IMR-90 (cell line): ENCODE results near the gene ARL14EP. TPM values are rescaled to one million over a fixed set of nuclear protein-coding genes. Genes with fewer than 3 reads are reported as not detected.

Source experiments
- ATAC-seq: fragments of 200-7000 bp; cut with Tn5 transposase; 2 replicates; pipeline ENCODE4 v1.9.1; 2020; ENCODE audit warnings: low read depth, mild to moderate bottlenecking, moderate library complexity
- BruUV-seq: library from RNA; stranded (reverse); fragments of 400-500 nt; replicated peaks from 2 replicates; lab custom pipeline; 2021; lab: Mats Ljungman, UMichigan
- CTCF ChIA-PET: fragments of 300-600 bp; formaldehyde crosslinking; extraction: SDS; loops from one replicate; lab custom pipeline; 2021; ENCODE audit warnings: antibody characterized with exemption; lab: Yijun Ruan, JAX
- POLR2A ChIA-PET: fragments of 300-600 bp; sonication (Branson Sonifier 250); formaldehyde crosslinking; loops from one replicate; lab custom pipeline; 2022; ENCODE audit warnings: antibody characterized with exemption; ENCODE audit not compliant: unreplicated experiment; lab: Charles Lee
- DNase-seq: peaks from one replicate; pipeline ENCODE4 v3.0.0; 2013
- H2AFZ ChIP-seq: replicated peaks from 2 replicates; pipeline ENCODE3; 2013; ENCODE audit warnings: low read length, mild to moderate bottlenecking; ENCODE audit not compliant: poor library complexity
- H2AK5ac ChIP-seq: 2 replicates; pipeline ENCODE4 v1.6.1; 2013; ENCODE audit warnings: low read depth, low read length, inconsistent platforms
- H2AK9ac ChIP-seq: replicated peaks from 2 replicates; pipeline ENCODE3; 2013; ENCODE audit warnings: mild to moderate bottlenecking, low read depth, low read length, moderate library complexity; ENCODE audit not compliant: poor library complexity
- H2BK120ac ChIP-seq: 2 replicates; pipeline ENCODE4 v1.6.1; 2013; ENCODE audit warnings: low read depth, low read length, inconsistent platforms
- H2BK15ac ChIP-seq: 3 replicates; pipeline ENCODE4 v1.6.1; 2013; ENCODE audit warnings: low read depth, low read length, inconsistent platforms
- H2BK20ac ChIP-seq: 2 replicates; pipeline ENCODE4 v1.6.1; 2013; ENCODE audit warnings: low read depth, mild to moderate bottlenecking, inconsistent platforms, low read length, moderate library complexity
- H2BK5ac ChIP-seq: 2 replicates; pipeline ENCODE4 v1.6.1; 2013; ENCODE audit warnings: mild to moderate bottlenecking, low read depth, low read length, inconsistent platforms; ENCODE audit not compliant: poor library complexity, severe bottlenecking
- H3K14ac ChIP-seq: replicated peaks from 2 replicates; pipeline ENCODE4 v1.6.1; 2013; ENCODE audit warnings: low read depth, low read length, inconsistent platforms
- H3K18ac ChIP-seq: 2 replicates; pipeline ENCODE4 v1.6.1; 2013; ENCODE audit warnings: low read depth, low read length, control low read depth
- H3K23ac ChIP-seq: 2 replicates; pipeline ENCODE4 v1.6.1; 2013; ENCODE audit warnings: low read depth, low read length, inconsistent platforms
- H3K27ac ChIP-seq: 2 replicates; pipeline ENCODE4 v1.5.1; 2013; ENCODE audit warnings: mild to moderate bottlenecking, control low read depth, low read length; ENCODE audit not compliant: insufficient read depth
- H3K27me3 ChIP-seq: 2 replicates; pipeline ENCODE4 v1.6.1; 2013; ENCODE audit warnings: low read length; ENCODE audit not compliant: control insufficient read depth, insufficient read depth
- H3K36me3 ChIP-seq: 2 replicates; pipeline ENCODE4 v1.6.1; 2013; ENCODE audit warnings: low read length, mixed read lengths; ENCODE audit not compliant: control insufficient read depth, insufficient read depth
- H3K4ac ChIP-seq: 2 replicates; pipeline ENCODE4 v1.6.1; 2013; ENCODE audit warnings: low read depth, low read length, inconsistent platforms
- H3K4me1 ChIP-seq: 2 replicates; pipeline ENCODE4 v1.6.1; 2013; ENCODE audit warnings: low read length, mixed read lengths; ENCODE audit not compliant: control insufficient read depth, insufficient read depth
- H3K4me2 ChIP-seq: 2 replicates; pipeline ENCODE4 v1.6.1; 2013; ENCODE audit warnings: low read depth, mild to moderate bottlenecking, control low read depth, low read length, moderate library complexity
- H3K4me3 ChIP-seq: 2 replicates; pipeline ENCODE4 v1.5.1; 2013; ENCODE audit warnings: low read depth, mild to moderate bottlenecking, control low read depth, low read length, moderate library complexity; ENCODE audit not compliant: insufficient read depth
- H3K56ac ChIP-seq: 2 replicates; pipeline ENCODE4 v1.6.1; 2013; ENCODE audit warnings: low read length, inconsistent platforms; ENCODE audit not compliant: insufficient read depth; ENCODE audit errors: extremely low read depth
- H3K79me1 ChIP-seq, 2 experiments: 2 replicates each; pipeline ENCODE4 v1.6.1; 2013; ENCODE audit warnings: low read length in 2 of 2, inconsistent platforms in 1 of 2, low read depth in 1 of 2
- H3K9ac ChIP-seq: 2 replicates; pipeline ENCODE4 v1.6.1; 2013; ENCODE audit warnings: low read depth, low read length, control low read depth
- H3K9me1 ChIP-seq: 2 replicates; pipeline ENCODE4 v1.6.1; 2013; ENCODE audit warnings: low read length, inconsistent platforms; ENCODE audit not compliant: insufficient read depth
- H3K9me3 ChIP-seq: 2 replicates; pipeline ENCODE4 v1.6.1; 2013; ENCODE audit warnings: low read length; ENCODE audit not compliant: control insufficient read depth, insufficient read depth
- H4K20me1 ChIP-seq: 2 replicates; pipeline ENCODE4 v1.6.1; 2013; ENCODE audit warnings: low read length, inconsistent platforms; ENCODE audit not compliant: insufficient read depth
- H4K5ac ChIP-seq: 2 replicates; pipeline ENCODE4 v1.6.1; 2013; ENCODE audit warnings: mild to moderate bottlenecking, low read depth, low read length, control low read depth
- H4K8ac ChIP-seq, 2 experiments: 2 replicates each; pipeline ENCODE4 v1.6.1; 2013; ENCODE audit warnings: low read depth in 2 of 2, low read length in 2 of 2, control low read depth in 1 of 2, inconsistent platforms in 1 of 2
- H4K91ac ChIP-seq: 2 replicates; pipeline ENCODE4 v1.6.1; 2013; ENCODE audit warnings: low read depth, low read length, inconsistent platforms; ENCODE audit not compliant: insufficient read depth
- BHLHE40 ChIP-seq: fragments of 150-350 bp; IDR thresholded peaks from 2 replicates; pipeline ENCODE4 v1.6.1; 2016; ENCODE audit warnings: mild to moderate bottlenecking, low read depth, low read length
- CEBPB ChIP-seq: IDR thresholded peaks from 2 replicates; pipeline ENCODE4 v1.6.1; 2012; ENCODE audit warnings: low read depth, low read length, improper control_type of control experiment
- CHD1 ChIP-seq: IDR thresholded peaks from 2 replicates; pipeline ENCODE4 v1.6.1; 2012; ENCODE audit warnings: low read depth, low read length, improper control_type of control experiment
- ELK1 ChIP-seq: fragments of 150-350 bp; IDR thresholded peaks from 2 replicates; pipeline ENCODE4 v1.6.1; 2016; ENCODE audit warnings: low read depth, mild to moderate bottlenecking, low read length, moderate library complexity, borderline replicate concordance
- MAFK ChIP-seq: IDR thresholded peaks from 2 replicates; pipeline ENCODE4 v1.6.1; 2012; ENCODE audit warnings: low read depth, low read length, improper control_type of control experiment
- MAZ ChIP-seq: IDR thresholded peaks from 2 replicates; pipeline ENCODE4 v1.6.1; 2012; ENCODE audit warnings: low read depth, mild to moderate bottlenecking, low read length, improper control_type of control experiment, moderate library complexity, borderline replicate concordance
- MXI1 ChIP-seq: IDR thresholded peaks from 2 replicates; pipeline ENCODE4 v1.6.1; 2012; ENCODE audit warnings: low read depth, mild to moderate bottlenecking, low read length, moderate library complexity, borderline replicate concordance
- POLR2A ChIP-seq: IDR thresholded peaks from 2 replicates; pipeline ENCODE4 v1.6.1; 2012; ENCODE audit warnings: mild to moderate bottlenecking, low read depth, low read length
- RAD21 ChIP-seq: IDR thresholded peaks from 2 replicates; pipeline ENCODE4 v1.6.1; 2012; ENCODE audit warnings: low read length, improper control_type of control experiment
- RCOR1 ChIP-seq: IDR thresholded peaks from 2 replicates; pipeline ENCODE4 v1.6.1; 2012; ENCODE audit warnings: mild to moderate bottlenecking, low read length, improper control_type of control experiment; ENCODE audit not compliant: insufficient replicate concordance
- RFX5 ChIP-seq: IDR thresholded peaks from 2 replicates; pipeline ENCODE4 v1.8.0; 2012; ENCODE audit warnings: low read depth, mild to moderate bottlenecking, low read length, moderate library complexity
- SMC3 ChIP-seq: fragments of 150-350 bp; IDR thresholded peaks from 2 replicates; pipeline ENCODE4 v1.6.1; 2016; ENCODE audit warnings: low read depth, mild to moderate bottlenecking, antibody characterized with exemption, low read length, moderate library complexity
- WGBS, 2 experiments: methylation state at CpG; one replicate each; pipeline versions ENCODE4 v1.1.5 to v1.1.7; 2013; ENCODE audit warnings: missing lambda C conversion rate in 2 of 2; ENCODE audit not compliant: insufficient read length in 1 of 2; ENCODE audit errors: extremely low coverage in 2 of 2; 5-methylcytosine and 5-hydroxymethylcytosine counted together
- dilution Hi-C: fragments of 300-500 bp; cut with HindIII; formaldehyde crosslinking; loops from one replicate; pipeline ENCODE4 v1.14.3; 2018; ENCODE audit warnings: low sequenced_read_pairs; ENCODE audit not compliant: unreplicated experiment
- in situ Hi-C: fragments of 300-500 bp; cut with MboI; formaldehyde crosslinking; loops from 3 replicates; pipeline ENCODE4 v1.14.3; 2019; ENCODE audit warnings: low sequenced_read_pairs, inconsistent platforms, mixed read lengths
- intact Hi-C: fragments of 100-400 bp; cut with micrococcal nuclease; formaldehyde crosslinking; loops from 2 replicates; pipeline ENCODE4 v1.10.0; 2022
- polyA plus RNA-seq, 3 experiments: library from polyadenylated mRNA; depleted of rRNA; stranded (reverse); fragments of >200 nt; gene quantifications; 2 replicates each; pipeline ENCODE4 v1.2.3, GENCODE V29; 2012; ENCODE audit warnings: low replicate concordance in 1 of 3
- total RNA-seq: library from RNA; depleted of rRNA; stranded (reverse); fragments of >200 nt; gene quantifications from 2 replicates; pipeline ENCODE4 v1.2.3, GENCODE V29; 2012
- TF ChIP-seq, protein P1 (sequence below): fragments of 150-350 bp; IDR thresholded peaks from 2 replicates; pipeline ENCODE4 v1.6.1; 2017; ENCODE audit warnings: mild to moderate bottlenecking, antibody characterized with exemption, low read length, low read depth
- TF ChIP-seq, protein P2 (sequence below): conservative IDR thresholded peaks from 2 replicates; pipeline ENCODE4 v1.5.1; 2012; ENCODE audit warnings: mild to moderate bottlenecking, low read depth, low read length, improper control_type of control experiment

Gene ARL14EP
- total and polyA plus RNA-seq, 2 of the 4 experiments (the other 2 are of a cell fraction) = 13.8 to 15.7 TPM

DNA sequence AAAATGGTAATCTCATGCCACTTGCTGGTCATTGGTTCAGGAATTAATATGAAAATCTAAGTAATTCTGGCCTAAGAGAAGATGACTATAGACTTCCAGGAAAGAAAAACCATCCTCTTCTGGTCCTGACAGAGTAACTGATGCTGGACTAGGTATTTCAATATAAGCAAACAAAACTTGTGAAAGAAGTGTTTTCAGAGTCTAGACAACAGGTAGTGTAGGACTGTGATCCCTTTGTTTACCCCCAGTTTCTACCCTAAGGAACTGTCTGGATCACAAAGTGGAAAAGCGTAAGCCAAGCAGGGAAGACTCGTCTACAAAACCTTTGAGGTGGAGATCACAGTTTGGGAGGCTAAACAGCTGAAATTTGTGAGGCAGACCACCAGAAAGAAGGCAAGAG is 30.4 kb upstream of the ARL14EP start:
- Histone ChIP-seq H4K20me1 (no peaks in the 10 kb centered on the region; the same call in 1 of the 2 replicates), H3K14ac (no peak overlapping the region), H3K4me3 (no peak overlapping the region), H4K8ac (no peak overlapping the region), H3K27me3 (no peaks in the 10 kb centered on the region), H4K5ac (no peak overlapping the region), H3K9ac (no peak overlapping the region), H2AK5ac (no peak overlapping the region), H3K9me1 (no peaks in the 10 kb centered on the region), H2BK15ac (no peak overlapping the region), H3K23ac (no peak overlapping the region), H2AFZ (no peak overlapping the region), H2BK120ac (no peak overlapping the region), H3K4ac (no peak overlapping the region), H3K36me3 (no peaks in the 10 kb centered on the region), H3K18ac (no peak overlapping the region), H4K91ac (no peak overlapping the region), H3K9me3 (no peaks in the 10 kb centered on the region), H3K4me2 (no peak overlapping the region), H3K27ac (no peak overlapping the region), H2AK9ac (no peak overlapping the region), H3K56ac (no peak overlapping the region), H3K4me1 (no peaks in the 10 kb centered on the region), H2BK20ac (no peak overlapping the region), H3K79me1 (no peaks in the 10 kb centered on the region), H2BK5ac (no peak overlapping the region)
- no peak for ATAC-seq
- POLR2A ChIA-PET = no interaction called here
- no peak for TF ChIP-seq RAD21
- no peak for TF ChIP-seq MAZ
- TF ChIP-seq POLR2A = no peak
- no peak for TF ChIP-seq RCOR1
- no peak for TF ChIP-seq ELK1
- TF ChIP-seq RFX5 = no peak
- TF ChIP-seq, protein P1, sequence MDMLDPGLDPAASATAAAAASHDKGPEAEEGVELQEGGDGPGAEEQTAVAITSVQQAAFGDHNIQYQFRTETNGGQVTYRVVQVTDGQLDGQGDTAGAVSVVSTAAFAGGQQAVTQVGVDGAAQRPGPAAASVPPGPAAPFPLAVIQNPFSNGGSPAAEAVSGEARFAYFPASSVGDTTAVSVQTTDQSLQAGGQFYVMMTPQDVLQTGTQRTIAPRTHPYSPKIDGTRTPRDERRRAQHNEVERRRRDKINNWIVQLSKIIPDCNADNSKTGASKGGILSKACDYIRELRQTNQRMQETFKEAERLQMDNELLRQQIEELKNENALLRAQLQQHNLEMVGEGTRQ = no peak
- no peak for TF ChIP-seq CEBPB
- TF ChIP-seq BHLHE40 = no peak
- TF ChIP-seq CHD1 = no peak
- TF ChIP-seq, protein P2, sequence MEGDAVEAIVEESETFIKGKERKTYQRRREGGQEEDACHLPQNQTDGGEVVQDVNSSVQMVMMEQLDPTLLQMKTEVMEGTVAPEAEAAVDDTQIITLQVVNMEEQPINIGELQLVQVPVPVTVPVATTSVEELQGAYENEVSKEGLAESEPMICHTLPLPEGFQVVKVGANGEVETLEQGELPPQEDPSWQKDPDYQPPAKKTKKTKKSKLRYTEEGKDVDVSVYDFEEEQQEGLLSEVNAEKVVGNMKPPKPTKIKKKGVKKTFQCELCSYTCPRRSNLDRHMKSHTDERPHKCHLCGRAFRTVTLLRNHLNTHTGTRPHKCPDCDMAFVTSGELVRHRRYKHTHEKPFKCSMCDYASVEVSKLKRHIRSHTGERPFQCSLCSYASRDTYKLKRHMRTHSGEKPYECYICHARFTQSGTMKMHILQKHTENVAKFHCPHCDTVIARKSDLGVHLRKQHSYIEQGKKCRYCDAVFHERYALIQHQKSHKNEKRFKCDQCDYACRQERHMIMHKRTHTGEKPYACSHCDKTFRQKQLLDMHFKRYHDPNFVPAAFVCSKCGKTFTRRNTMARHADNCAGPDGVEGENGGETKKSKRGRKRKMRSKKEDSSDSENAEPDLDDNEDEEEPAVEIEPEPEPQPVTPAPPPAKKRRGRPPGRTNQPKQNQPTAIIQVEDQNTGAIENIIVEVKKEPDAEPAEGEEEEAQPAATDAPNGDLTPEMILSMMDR = no peak
- no peak for TF ChIP-seq MXI1
- no peak for TF ChIP-seq MAFK
- no peak for TF ChIP-seq SMC3
- BruUV-seq = no TSS peak
- no peak for DNase-seq
- dilution Hi-C loops (no loop called here), intact Hi-C loops (no loop called here), in situ Hi-C loops (no loop called here)
- WGBS, 2 experiments = no CpG with 5 or more reads among the region's 2 CpGs
- CTCF ChIA-PET = no interaction called here
